Measurements from ENCODE around the gene PSME2. TPM values are rescaled to one million over a fixed set of nuclear protein-coding genes. Genes with fewer than 3 reads are reported as not detected.
A peak's percentile ranks its signal among the peaks of the same experiment; 100 is the strongest.

Gene PSME2
- total RNA-seq, 2 experiments from 2014 or later: 395 to 405 TPM

DNA sequence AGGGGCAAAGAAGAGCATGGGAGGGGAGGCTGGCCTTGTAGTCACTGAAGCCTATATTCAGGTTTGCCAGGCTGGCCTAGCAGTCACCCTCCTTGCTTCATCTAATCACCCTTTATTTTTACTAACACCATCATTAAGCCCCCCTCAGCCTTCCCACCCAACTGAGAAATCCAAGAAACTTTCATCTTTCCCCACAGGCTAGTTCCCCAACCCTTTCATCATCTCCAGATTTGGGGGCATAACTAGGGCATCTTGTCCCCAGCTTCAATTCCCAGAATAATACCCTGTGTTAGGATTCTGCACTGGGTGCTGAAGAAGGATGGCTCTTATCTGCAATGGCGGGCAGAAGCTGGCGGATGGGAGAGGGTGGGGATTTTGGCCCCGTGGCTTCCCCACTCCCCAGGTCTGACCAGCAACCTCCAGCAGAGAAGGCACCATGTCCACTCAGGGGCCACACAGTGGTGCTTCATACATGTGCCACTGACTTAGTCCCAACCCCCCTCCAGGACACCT, 45.4 kb downstream of the PSME2 start:
- ChIA-PET CTCF (interaction anchor here (1.5 kb wide), 1 partner anchor 10 kb away, joined by 3 read pairs; no protein-coding TSS in a partner anchor), POLR2A (interaction anchor here (1.5 to 2.8 kb wide), 2 partner anchors 13 to 60 kb away, joined by 4 to 15 read pairs; partner anchors contain the start of genes DCAF11, IRF9 and NRL)
- Mint-ChIP-seq H3K27ac (no peak overlapping the region), H3K9me3 (no peaks in the 10 kb centered on the region), H3K27me3 (no peaks in the 10 kb centered on the region), H3K36me3 (ENCODE audit: low read depth) (peaks cover 70% of the 10 kb centered on the region), H3K4me1 (peaks cover 15% of the 10 kb centered on the region), H3K4me3 (no peak overlapping the region)
- no peak for DNase-seq

DNA sequence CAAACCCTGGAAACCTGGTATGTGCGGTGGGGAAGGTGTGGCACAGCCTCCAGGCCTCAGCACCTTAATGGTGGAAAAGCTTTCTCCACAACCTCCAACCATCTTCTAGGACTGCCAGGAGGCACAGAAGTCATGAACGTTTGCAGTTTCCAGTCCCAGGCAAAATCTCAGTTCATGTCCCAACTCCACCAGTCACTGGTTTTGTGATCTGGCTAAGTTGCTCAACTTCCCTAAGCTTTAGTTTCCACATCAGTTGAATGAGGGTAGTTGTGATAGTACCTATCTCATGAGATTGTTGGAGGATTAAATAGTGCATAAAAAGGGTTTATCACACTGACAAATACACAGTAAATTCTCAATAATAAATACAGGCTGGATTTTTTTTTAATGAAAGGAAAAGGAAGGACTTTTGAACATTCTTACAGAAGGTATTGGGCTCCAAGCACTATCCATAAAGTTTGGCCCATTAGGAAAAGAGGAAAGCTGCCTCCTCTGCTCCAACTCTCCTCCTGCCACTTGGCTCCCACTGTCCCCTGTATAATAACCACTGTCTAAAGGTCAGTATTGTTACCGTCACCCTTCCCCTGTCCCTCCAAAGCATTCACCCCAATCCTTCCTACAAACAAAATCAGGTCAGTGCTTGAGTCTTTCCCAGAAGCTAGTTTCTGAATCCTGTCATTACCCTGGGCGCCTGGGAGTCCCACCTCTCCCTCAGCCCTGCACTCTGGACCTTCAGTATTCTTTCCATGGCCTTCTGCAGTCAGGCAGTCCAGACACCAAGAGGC, 46.0 kb downstream of the PSME2 start:
- POLR2A ChIA-PET: interaction anchor here (0.6 to 1.5 kb wide), 2 partner anchors 8 to 61 kb away, joined by 3 to 4 read pairs; partner anchors contain the start of gene IRF9
- Mint-ChIP-seq H3K36me3 (ENCODE audit: low read depth) (peaks cover 75% of the 10 kb centered on the region), H3K4me1 (peaks cover 17% of the 10 kb centered on the region), H3K27me3 (no peaks in the 10 kb centered on the region), H3K9me3 (no peaks in the 10 kb centered on the region), H3K4me3 (no peak overlapping the region), H3K27ac (no peak overlapping the region)
- CTCF ChIA-PET: interaction anchor here (1.5 kb wide), 1 partner anchor 9 kb away, joined by 3 read pairs; no protein-coding TSS in a partner anchor
- DNase-seq: no peak

DNA sequence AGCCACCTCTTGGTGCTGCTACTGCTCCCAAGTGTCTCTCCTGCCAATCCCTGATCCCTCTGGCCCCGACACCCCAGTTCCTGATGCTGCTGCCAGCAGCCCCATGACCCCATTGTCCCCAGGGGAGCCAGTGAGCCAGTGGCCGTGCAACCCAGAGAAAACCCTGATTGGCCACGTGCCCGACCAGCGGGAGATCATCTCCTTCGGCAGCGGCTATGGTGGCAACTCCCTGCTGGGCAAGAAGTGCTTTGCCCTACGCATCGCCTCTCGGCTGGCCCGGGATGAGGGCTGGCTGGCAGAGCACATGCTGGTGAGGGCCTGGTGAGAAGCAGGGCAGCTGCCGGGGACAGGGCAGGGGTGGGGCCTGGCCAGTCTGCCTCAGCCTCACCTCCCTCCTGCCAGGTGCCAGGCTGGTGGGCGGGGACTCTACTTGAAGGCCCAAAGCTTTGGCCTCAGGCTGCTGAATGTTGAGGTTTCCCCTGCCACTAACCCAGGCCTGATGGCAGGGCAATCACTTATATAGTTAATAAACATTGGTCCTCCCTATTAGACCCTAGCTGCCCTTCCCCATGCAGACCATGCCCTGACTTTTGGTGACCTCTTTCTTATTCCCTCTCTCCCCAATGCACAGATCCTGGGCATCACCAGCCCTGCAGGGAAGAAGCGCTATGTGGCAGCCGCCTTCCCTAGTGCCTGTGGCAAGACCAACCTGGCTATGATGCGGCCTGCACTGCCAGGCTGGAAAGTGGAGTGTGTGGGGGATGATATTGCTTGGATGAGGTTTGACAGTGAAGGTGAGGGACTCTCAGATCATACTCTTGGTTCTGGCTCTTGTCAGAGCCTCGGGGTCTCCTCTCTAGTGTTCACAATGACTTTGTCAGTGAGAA, 47.2 kb downstream of the PSME2 start:
- ChIA-PET POLR2A (interaction anchor here (0.6 to 10.0 kb wide), 3 partner anchors 8 to 58 kb away, joined by 3 to 149 read pairs (median 145); partner anchors contain the start of genes DCAF11 and NRL), CTCF (interaction anchor here (1.9 to 12.0 kb wide), 2 partner anchors 7 to 41 kb away, joined by 7 to 254 read pairs; no protein-coding TSS in a partner anchor)

DNA sequence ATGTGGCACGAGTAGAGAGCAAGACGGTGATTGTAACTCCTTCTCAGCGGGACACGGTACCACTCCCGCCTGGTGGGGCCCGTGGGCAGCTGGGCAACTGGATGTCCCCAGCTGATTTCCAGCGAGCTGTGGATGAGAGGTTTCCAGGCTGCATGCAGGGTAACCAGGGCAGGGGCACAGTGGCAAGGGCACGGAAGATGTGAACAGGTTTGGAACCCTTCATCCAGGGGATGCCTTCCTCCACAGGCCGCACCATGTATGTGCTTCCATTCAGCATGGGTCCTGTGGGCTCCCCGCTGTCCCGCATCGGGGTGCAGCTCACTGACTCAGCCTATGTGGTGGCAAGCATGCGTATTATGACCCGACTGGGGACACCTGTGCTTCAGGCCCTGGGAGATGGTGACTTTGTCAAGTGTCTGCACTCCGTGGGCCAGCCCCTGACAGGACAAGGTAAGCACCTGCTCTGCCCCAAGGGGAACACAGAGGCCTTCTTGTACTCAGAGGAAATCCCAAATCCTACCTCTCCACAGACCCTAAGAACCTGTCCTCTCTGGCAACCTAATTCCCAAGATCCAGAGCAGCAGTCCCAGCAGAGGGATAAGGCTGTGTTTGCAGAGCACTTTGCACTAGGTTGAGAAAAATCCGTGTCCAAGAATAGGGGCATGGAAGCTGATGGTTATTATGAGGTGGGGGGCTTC, 48.0 kb downstream of the PSME2 start:
- DNase-seq: no peak
- Mint-ChIP-seq H3K27me3 (no peaks in the 10 kb centered on the region), H3K27ac (no peak overlapping the region), H3K36me3 (ENCODE audit: low read depth) (peaks cover 65% of the 10 kb centered on the region), H3K4me3 (no peak overlapping the region), H3K4me1 (peaks cover 22% of the 10 kb centered on the region), H3K9me3 (no peaks in the 10 kb centered on the region)
- CTCF ChIA-PET: interaction anchor here (1.9 to 12.0 kb wide), 2 partner anchors 8 to 40 kb away, joined by 7 to 254 read pairs; no protein-coding TSS in a partner anchor
- POLR2A ChIA-PET: interaction anchor here (0.6 to 10.0 kb wide), 4 partner anchors 9 to 58 kb away, joined by 3 to 149 read pairs (median 75); partner anchors contain the start of genes DCAF11 and NRL

More for the DNA sequence above, 47.2 kb downstream of the PSME2 start:
- H3K36me3 Mint-ChIP-seq (ENCODE audit: low read depth): peaks cover 72% of the 10 kb centered on the region
- peaks cover 18% of the 10 kb centered on the region for H3K4me1 Mint-ChIP-seq
- H3K27ac Mint-ChIP-seq: peak overlapping the region; percentile 3
- H3K4me3 Mint-ChIP-seq: no peak overlapping the region
- no peak for DNase-seq
- H3K9me3 Mint-ChIP-seq: no peaks in the 10 kb centered on the region
- H3K27me3 Mint-ChIP-seq: no peaks in the 10 kb centered on the region

DNA sequence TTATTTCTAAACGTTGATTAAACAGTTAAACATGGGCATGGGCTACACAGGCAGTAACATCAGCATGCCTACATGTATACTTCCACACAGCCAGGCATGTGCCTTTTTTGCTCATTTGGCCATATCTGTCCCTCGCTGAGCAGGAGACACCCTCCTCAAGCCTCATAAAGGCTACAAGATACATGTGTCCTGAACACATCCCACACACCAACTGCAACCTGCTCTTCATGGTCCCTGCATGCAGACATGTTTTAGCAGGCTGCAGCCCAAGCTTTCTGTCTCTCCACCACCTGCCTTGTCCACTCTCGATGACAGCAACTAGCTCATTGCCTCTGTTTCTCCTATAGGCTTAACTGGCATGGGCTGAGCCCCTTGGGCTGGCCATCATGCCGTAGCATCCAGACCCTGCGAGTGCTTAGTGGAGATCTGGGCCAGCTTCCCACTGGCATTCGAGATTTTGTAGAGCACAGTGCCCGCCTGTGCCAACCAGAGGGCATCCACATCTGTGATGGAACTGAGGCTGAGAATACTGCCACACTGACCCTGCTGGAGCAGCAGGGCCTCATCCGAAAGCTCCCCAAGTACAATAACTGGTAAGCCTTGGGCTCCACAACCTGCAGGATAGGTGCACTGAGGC, 49.7 kb downstream of the PSME2 start:
- no peaks in the 10 kb centered on the region for H3K9me3 Mint-ChIP-seq
- DNase-seq: no peak
- peak overlapping the region; percentile 46 for H3K4me3 Mint-ChIP-seq
- ChIA-PET POLR2A (interaction anchor here (2.9 to 10.0 kb wide), 6 partner anchors 11 to 64 kb away, joined by 12 to 149 read pairs (median 78); partner anchors contain the start of genes DCAF11, EMC9, IRF9 and NRL), CTCF (interaction anchor here (1.2 to 12.0 kb wide), 6 partner anchors 10 to 200 kb away, joined by 3 to 254 read pairs (median 60); partner anchors contain the start of genes DCAF11 and NRL)
- peaks cover 35% of the 10 kb centered on the region for H3K4me1 Mint-ChIP-seq
- peak overlapping the region; percentile 62 for H3K27ac Mint-ChIP-seq
- H3K36me3 Mint-ChIP-seq (ENCODE audit: low read depth): peaks cover 52% of the 10 kb centered on the region
- no peaks in the 10 kb centered on the region for H3K27me3 Mint-ChIP-seq

DNA sequence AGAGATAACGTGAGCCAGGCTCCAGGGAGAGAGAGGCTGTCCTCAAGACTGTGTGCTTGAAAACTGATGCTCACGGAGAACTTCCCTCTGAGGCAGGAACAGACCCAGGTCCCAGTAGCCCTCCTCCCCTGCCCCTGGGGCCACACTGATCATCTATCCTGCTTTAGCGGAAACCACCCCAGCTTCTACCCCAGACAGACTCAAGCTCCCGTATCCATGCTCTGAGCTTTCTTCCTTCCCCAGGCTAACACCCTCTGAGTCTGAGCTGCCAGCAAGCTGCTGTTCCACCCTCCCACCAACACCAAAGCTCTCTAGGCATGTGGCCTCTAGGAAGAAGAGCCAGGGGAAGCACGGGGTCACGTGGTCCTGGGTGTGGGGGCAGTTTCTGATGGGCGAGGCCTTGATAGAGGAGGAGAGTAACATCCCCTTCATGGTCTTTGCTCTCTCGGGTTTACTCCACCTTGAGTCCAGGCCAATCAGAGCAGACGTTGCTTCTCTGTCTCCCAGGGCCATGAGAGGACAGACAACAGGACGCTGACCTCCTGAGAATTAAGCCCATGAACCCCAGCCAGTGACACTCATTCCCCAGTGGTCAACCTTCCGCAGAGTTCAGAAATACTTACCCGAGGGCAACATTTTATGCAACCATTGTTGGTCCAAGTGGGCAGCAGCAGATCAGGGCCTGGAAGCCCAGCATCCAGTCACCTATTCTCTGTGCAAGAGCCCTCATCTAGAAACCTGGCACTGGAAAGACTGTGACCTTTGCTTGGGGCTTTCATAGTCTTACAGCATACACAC, 50.9 kb downstream of the PSME2 start:
- H3K36me3 Mint-ChIP-seq (ENCODE audit: low read depth): peaks cover 44% of the 10 kb centered on the region
- H3K4me1 Mint-ChIP-seq: peaks cover 37% of the 10 kb centered on the region
- H3K27me3 Mint-ChIP-seq: no peaks in the 10 kb centered on the region
- H3K27ac Mint-ChIP-seq: peak overlapping the region; percentile 96
- CTCF ChIA-PET: interaction anchor here (0.7 to 12.0 kb wide), 13 partner anchors 11 to 336 kb away, joined by 3 to 254 read pairs (median 6); partner anchors contain the start of genes CHMP4A, DCAF11, EMC9 and IRF9
- H3K4me3 Mint-ChIP-seq: peak overlapping the region; percentile 100
- H3K9me3 Mint-ChIP-seq: no peaks in the 10 kb centered on the region
- DNase-seq: peak; percentile 69
- POLR2A ChIA-PET: interaction anchor here (0.6 to 10.0 kb wide), 23 partner anchors 10 to 528 kb away, joined by 3 to 149 read pairs (median 7); partner anchors contain the start of genes AP1G2, CARMIL3, CHMP4A and DCAF11

DNA sequence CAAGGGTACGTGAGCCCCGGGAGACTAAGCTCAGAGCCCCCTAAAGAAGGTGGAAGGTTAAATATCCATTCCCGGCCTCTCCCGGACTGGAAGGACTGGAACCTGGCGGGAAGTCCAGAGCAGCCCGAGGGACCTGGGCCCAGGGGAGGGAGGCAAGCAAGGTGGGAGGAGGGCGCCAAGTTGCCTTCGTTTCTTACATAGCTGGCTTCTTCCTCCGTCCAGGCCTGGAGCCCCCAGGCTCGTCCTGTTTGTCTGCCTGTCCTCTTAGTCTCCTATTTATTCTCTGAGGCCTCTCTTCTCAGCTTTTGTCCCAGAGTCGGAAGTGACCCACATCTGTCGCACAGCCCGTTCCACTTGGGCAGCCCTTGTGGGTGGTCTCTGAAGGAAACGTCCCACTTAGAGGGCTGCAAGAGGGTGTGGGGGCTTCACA, 51.6 kb downstream of the PSME2 start:
- Mint-ChIP-seq H3K27me3 (no peaks in the 10 kb centered on the region), H3K27ac (peak overlapping the region; percentile 96), H3K36me3 (ENCODE audit: low read depth) (peaks cover 38% of the 10 kb centered on the region), H3K9me3 (no peaks in the 10 kb centered on the region), H3K4me1 (peaks cover 39% of the 10 kb centered on the region), H3K4me3 (peak overlapping the region; percentile 100)
- DNase-seq: peak; percentile 32
- ChIA-PET POLR2A (interaction anchor here (0.6 to 10.0 kb wide), 25 partner anchors 9 to 527 kb away, joined by 3 to 149 read pairs (median 4); partner anchors contain the start of genes AP1G2, CARMIL3, CHMP4A and DCAF11), CTCF (interaction anchor here (0.7 to 12.0 kb wide), 12 partner anchors 12 to 337 kb away, joined by 3 to 254 read pairs (median 6); partner anchors contain the start of genes CHMP4A, DCAF11, EMC9 and IRF9)

DNA sequence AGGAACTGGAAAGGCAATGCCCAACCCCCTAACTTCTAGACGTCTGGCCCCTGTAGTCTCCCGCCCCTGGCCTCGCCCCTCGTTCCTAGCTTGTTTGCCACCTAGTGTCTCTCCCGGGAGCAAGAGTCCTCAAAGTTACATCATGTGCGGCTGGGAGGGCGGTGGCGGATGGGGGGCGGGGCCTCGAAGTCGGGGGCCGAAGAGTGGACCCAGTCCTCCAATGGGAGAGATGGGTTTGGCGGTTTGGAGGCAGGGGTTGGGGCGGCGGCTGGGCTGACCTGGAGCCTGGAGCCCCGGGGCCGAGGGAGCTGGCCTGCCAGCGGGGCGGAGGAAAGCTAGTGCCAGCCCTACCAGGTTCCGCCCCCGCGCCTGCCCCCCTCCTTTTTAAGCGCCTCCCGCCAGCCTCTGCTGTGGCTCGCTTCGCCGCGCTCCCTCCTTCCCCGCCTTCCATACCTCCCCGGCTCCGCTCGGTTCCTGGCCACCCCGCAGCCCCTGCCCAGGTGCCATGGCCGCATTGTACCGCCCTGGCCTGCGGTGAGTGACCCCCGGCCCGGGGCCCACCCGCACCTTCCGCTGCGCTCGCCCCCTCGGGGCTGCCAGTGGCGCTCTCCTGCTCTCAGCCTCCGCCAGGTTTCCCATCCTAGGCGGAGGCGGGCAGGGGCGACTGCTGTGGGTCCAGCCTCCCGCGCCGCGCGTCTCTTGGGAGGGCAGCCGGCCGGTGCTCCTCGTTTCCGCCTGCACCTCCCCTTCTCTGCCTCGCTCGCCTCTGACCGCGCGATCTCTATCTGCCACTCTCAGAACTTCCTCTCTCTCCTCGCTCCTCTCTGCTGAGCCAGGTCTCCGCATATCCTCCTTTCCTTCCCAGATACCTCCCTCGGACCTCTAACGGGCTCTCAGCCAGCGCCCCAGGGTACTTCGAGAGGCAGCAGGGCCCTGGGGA, 52.2 kb downstream of the PSME2 start, which contains the start of gene PCK2:
TSS of gene PCK2 (plus strand) at position 411 of the 940 bp plus-strand sequence. CDS start at position 506, 95 bp downstream.
- peak within 1 kb of the TSS; percentile 96 for H3K27ac Mint-ChIP-seq
- peak within 1 kb of the TSS; percentile 100 for H3K4me3 Mint-ChIP-seq
- ChIA-PET CTCF (interaction anchor here (0.7 to 12.0 kb wide), 14 partner anchors 10 to 337 kb away, joined by 3 to 254 read pairs (median 6); partner anchors contain the start of genes CHMP4A, DCAF11, EMC9 and IRF9), POLR2A (interaction anchor here (0.8 to 10.0 kb wide), 29 partner anchors 9 to 527 kb away, joined by 3 to 149 read pairs (median 4); partner anchors contain the start of genes AP1G2, CARMIL3, CHMP4A and DCAF11)
- peaks cover 32% of the 10 kb centered on the region for H3K36me3 Mint-ChIP-seq (ENCODE audit: low read depth)
- peak; percentile 87 for DNase-seq
- H3K27me3 Mint-ChIP-seq: no peaks in the 10 kb centered on the region
- H3K4me1 Mint-ChIP-seq: peaks cover 38% of the 10 kb centered on the region
- no peaks in the 10 kb centered on the region for H3K9me3 Mint-ChIP-seq
